GM19372 (cell line): ENCODE measurements around the gene EFCAB8.

Experiments
- ATAC-seq: cut with Tn5 transposase; IDR thresholded peaks from one replicate; pipeline ENCODE4 v1.9.1; 2021; ENCODE audit warnings: mild to moderate bottlenecking, low read depth, moderate library complexity; ENCODE audit not compliant: unreplicated experiment

The EFCAB8 gene

GRCh38 chr20:32999603-33000250, 141.0 kb downstream of the EFCAB8 start:
- no peak for ATAC-seq

- no peak for ATAC-seq
Measured at GRCh38 chr20:33000802-33001466, 142.2 kb downstream of the EFCAB8 start.

- ATAC-seq, result no peak
Measured at GRCh38 chr20:33002087-33002808, 143.5 kb downstream of the EFCAB8 start.

- no peak for ATAC-seq
Measured at GRCh38 chr20:33004141-33004751, 145.5 kb downstream of the EFCAB8 start, which contains the start of gene SUN5. TSS of gene SUN5 (minus strand) at chr20:33004433. CDS start at chr20:33004340, 93 bp downstream.

- ATAC-seq, result no peak
Measured at GRCh38 chr20:33005132-33005566, 146.4 kb downstream of the EFCAB8 start.

GRCh38 chr20:33005908-33006775, 147.4 kb downstream of the EFCAB8 start:
- no peak for ATAC-seq

- no peak for ATAC-seq
Measured at GRCh38 chr20:33006776-33007375, 148.2 kb downstream of the EFCAB8 start.

- no peak for ATAC-seq
Measured at GRCh38 chr20:33007376-33008335, 148.9 kb downstream of the EFCAB8 start, which contains the start of gene BPIFB2. TSS of gene BPIFB2 (plus strand) at chr20:33007704. CDS start at chr20:33008575, 871 bp downstream.

- no peak for ATAC-seq
Measured at GRCh38 chr20:33008336-33009213, 149.9 kb downstream of the EFCAB8 start.

GRCh38 chr20:33009214-33010132, 150.8 kb downstream of the EFCAB8 start:
- no peak for ATAC-seq

GRCh38 chr20:33010133-33010504, 151.4 kb downstream of the EFCAB8 start:
- ATAC-seq, result no peak

GRCh38 chr20:33010674-33011449, 152.1 kb downstream of the EFCAB8 start:
- ATAC-seq, result no peak
